Measurements from ENCODE around the gene FAM114A2.

- TF ChIP-seq POLR2A (IDR thresholded peaks at IDR 0.05; ENCODE audit: low read length) (no peak), GATA1 (IDR thresholded peaks at IDR 0.05; ENCODE audit: low read depth, low read length) (no peak)
Observed at GRCh38 chr5:153964880-153965645, 73.6 kb downstream of the FAM114A2 start.

Data from erythroblast (primary cell).